ENCODE measurements around the gene KCNK18.
"Not testable (repeated sequence)": the region's sequence is repeated elsewhere in the genome, so short reads cannot be mapped to it uniquely, and the experiment has no call there.

DNA sequence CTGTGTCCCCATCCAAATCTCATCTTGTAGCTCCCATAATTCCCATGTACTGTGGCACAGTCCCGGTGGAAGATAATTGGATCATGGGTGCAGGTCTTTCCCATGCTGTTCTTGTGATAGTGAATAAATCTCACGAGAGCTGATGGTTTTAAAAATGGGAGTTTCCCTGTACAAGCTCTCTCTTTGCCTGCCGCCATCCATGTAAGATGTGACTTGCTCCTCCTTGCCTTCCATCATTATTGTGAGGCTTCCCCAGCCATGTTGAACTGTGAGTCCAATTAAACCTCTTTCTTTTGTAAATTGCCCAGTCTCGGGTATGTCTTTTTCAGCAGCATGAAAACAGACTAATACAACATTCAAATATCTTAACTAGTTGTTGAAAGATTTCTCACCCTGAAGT lies 32.8 kb downstream of the KCNK18 start:
- not testable (repeated sequence) for TF ChIP-seq CSDC2 (CRISPR knock-in tag; IDR thresholded peaks at IDR 0.05); ZNF565 (CRISPR knock-in tag; conservative IDR thresholded peaks at IDR 0.05; ENCODE audit: low read depth)
